Smooth muscle cell (in vitro differentiated cells): ENCODE measurements around the gene MAN1B1. TPM values are rescaled to one million over a fixed set of nuclear protein-coding genes. Genes with fewer than 3 reads are reported as not detected.
A peak's percentile ranks its signal among the peaks of the same experiment; 100 is the strongest.

Experiments used
- DNase-seq: peaks from one replicate; lab custom pipeline; 2025; ENCODE audit not compliant: unreplicated experiment; lab: John Stamatoyannopoulos, UW
- H2AFZ ChIP-seq: fragments of 200-600 bp; sonication (generic); 2 replicates; pipeline ENCODE4 v1.6.0; 2016; ENCODE audit warnings: antibody characterized with exemption, low read depth, mild to moderate bottlenecking
- H3F3A ChIP-seq: fragments of 200-600 bp; sonication (generic); 2 replicates; pipeline ENCODE4 v1.6.0; 2017; ENCODE audit warnings: antibody characterized with exemption, low read depth
- H3K27ac ChIP-seq: fragments of 200-600 bp; sonication (generic); 2 replicates; pipeline ENCODE4 v1.5.1; 2016; ENCODE audit warnings: low read depth, mild to moderate bottlenecking
- H3K27me3 ChIP-seq: fragments of 200-600 bp; sonication (generic); 2 replicates; pipeline ENCODE4 v1.6.1; 2016; ENCODE audit warnings: low read depth, mild to moderate bottlenecking
- H3K36me3 ChIP-seq: fragments of 200-600 bp; sonication (generic); 2 replicates; pipeline ENCODE4 v1.5.1; 2016; ENCODE audit warnings: low read depth
- H3K4me1 ChIP-seq: fragments of 200-600 bp; sonication (generic); 2 replicates; pipeline ENCODE4 v1.5.1; 2016; ENCODE audit warnings: low read depth
- H3K4me2 ChIP-seq: fragments of 200-600 bp; sonication (generic); 2 replicates; pipeline ENCODE4 v1.6.0; 2016; ENCODE audit warnings: mild to moderate bottlenecking
- H3K4me3 ChIP-seq: fragments of 200-600 bp; sonication (generic); 2 replicates; pipeline ENCODE4 v1.5.1; 2016; ENCODE audit warnings: mild to moderate bottlenecking
- H3K79me2 ChIP-seq: fragments of 200-600 bp; sonication (generic); 2 replicates; pipeline ENCODE4 v1.6.0; 2016; ENCODE audit warnings: low read depth, mild to moderate bottlenecking
- H3K9ac ChIP-seq: fragments of 200-600 bp; sonication (generic); 2 replicates; pipeline ENCODE4 v1.6.0; 2016; ENCODE audit warnings: low read depth
- H3K9me3 ChIP-seq: fragments of 200-600 bp; sonication (generic); replicated peaks from 2 replicates; pipeline ENCODE4 v1.5.1; 2016; ENCODE audit warnings: low read depth
- H4K20me1 ChIP-seq: fragments of 200-600 bp; sonication (generic); 2 replicates; pipeline ENCODE4 v1.6.0; 2016; ENCODE audit warnings: low read depth
- WGBS: methylation state at CpG from one replicate; pipeline ENCODE4 v1.1.7; 2016; ENCODE audit warnings: low lambda C conversion rate; 5-methylcytosine and 5-hydroxymethylcytosine counted together
- polyA plus RNA-seq: library from polyadenylated mRNA; unstranded; fragments of >200 nt; fragmentation: Nextera tagmentation; extraction: Ambion mirVana; gene quantifications from 2 replicates; pipeline ENCODE4 v1.2.1, GENCODE V29; 2016
- total RNA-seq: library from RNA; depleted of rRNA; stranded (reverse); fragments of >200 nt; gene quantifications from 2 replicates; pipeline ENCODE4 v1.2.3, GENCODE V29; 2014
- TF ChIP-seq, protein P1 (sequence below): fragments of 200-600 bp; sonication (generic); IDR thresholded peaks from 2 replicates; pipeline ENCODE4 v1.5.1; 2017; ENCODE audit warnings: borderline replicate concordance, mild to moderate bottlenecking, antibody characterized with exemption; ENCODE audit not compliant: insufficient read depth, poor library complexity, severe bottlenecking

The MAN1B1 gene
- total and polyA plus RNA-seq, 2 experiments from 2014 or later, result 62.9 to 97.1 TPM

- peaks cover 12% of the 10 kb centered on the region for H3K4me1 ChIP-seq
- no peaks in the 10 kb centered on the region for H3K36me3 ChIP-seq
- H3K4me3 ChIP-seq, result no peak overlapping the region
- H3F3A ChIP-seq, result no peaks in the 10 kb centered on the region
- H3K4me2 ChIP-seq, result no peak overlapping the region
- DNase-seq, result no peak
- H2AFZ ChIP-seq, result no peak overlapping the region
- TF ChIP-seq, protein P1, sequence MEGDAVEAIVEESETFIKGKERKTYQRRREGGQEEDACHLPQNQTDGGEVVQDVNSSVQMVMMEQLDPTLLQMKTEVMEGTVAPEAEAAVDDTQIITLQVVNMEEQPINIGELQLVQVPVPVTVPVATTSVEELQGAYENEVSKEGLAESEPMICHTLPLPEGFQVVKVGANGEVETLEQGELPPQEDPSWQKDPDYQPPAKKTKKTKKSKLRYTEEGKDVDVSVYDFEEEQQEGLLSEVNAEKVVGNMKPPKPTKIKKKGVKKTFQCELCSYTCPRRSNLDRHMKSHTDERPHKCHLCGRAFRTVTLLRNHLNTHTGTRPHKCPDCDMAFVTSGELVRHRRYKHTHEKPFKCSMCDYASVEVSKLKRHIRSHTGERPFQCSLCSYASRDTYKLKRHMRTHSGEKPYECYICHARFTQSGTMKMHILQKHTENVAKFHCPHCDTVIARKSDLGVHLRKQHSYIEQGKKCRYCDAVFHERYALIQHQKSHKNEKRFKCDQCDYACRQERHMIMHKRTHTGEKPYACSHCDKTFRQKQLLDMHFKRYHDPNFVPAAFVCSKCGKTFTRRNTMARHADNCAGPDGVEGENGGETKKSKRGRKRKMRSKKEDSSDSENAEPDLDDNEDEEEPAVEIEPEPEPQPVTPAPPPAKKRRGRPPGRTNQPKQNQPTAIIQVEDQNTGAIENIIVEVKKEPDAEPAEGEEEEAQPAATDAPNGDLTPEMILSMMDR, result no peak
- H3K9ac ChIP-seq, result no peak overlapping the region
- H3K27ac ChIP-seq, result no peak overlapping the region
- peaks cover 12% of the 10 kb centered on the region for H4K20me1 ChIP-seq
- peaks cover 34% of the 10 kb centered on the region for H3K27me3 ChIP-seq
- WGBS, result 88% methylated on average over 36 of the region's 36 CpGs
- no peaks in the 10 kb centered on the region for H3K79me2 ChIP-seq
- no peaks in the 10 kb centered on the region for H3K9me3 ChIP-seq
These were observed 43.7 kb upstream of the MAN1B1 start for GRCh38 chr9:137042751-137043727.

GRCh38 chr9:137044037-137044436 is 42.7 kb upstream of the MAN1B1 start:
- Histone ChIP-seq H3F3A (no peaks in the 10 kb centered on the region), H4K20me1 (peaks cover 12% of the 10 kb centered on the region)

DNA sequence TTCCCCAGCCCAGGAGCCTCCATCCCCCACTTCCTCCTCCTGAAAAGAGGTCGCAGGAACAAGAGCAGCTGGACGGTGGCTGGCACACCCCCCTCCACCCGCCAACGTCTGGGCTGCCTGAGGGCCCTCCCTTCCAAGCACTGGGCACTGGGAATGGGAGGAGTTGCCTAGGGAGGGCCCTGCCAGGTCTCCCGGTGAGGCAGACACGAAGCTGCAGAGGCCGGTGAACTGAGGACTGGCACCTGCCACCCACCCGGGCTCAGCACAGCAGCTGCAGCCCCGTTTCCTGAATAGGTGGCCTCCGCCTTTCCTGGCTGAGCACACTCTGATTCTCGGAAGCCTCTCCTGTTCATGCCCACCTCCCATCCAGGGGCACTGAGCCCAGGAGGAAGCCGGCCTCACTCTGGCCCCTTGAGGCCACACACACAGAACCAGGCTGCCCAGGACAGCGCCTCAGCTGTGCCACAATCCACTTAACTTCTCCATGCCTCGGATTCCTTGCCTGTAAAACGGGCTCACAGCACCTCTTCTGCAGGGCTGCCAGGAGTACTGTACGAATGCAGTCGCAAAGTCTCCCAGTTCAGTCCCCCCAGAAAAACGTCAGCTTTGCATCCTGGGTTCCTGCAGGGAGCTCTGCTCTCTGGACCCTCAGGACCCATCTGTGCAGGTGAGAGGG is 42.1 kb upstream of the MAN1B1 start:
- Histone ChIP-seq H3F3A (no peaks in the 10 kb centered on the region), H3K9ac (no peak overlapping the region), H3K36me3 (no peaks in the 10 kb centered on the region), H2AFZ (no peak overlapping the region), H3K79me2 (no peaks in the 10 kb centered on the region), H3K4me1 (peaks cover 12% of the 10 kb centered on the region), H4K20me1 (peaks cover 12% of the 10 kb centered on the region), H3K4me3 (no peak overlapping the region), H3K9me3 (no peaks in the 10 kb centered on the region), H3K27me3 (peaks cover 48% of the 10 kb centered on the region), H3K4me2 (peak overlapping the region; percentile 94), H3K27ac (no peak overlapping the region)
- 83% methylated on average over 18 of the region's 18 CpGs for WGBS
- DNase-seq, result no peak
- TF ChIP-seq, protein P1, result no peak

More at GRCh38 chr9:137044037-137044436, 42.7 kb upstream of the MAN1B1 start:
- Histone ChIP-seq H3K36me3 (no peaks in the 10 kb centered on the region), H3K9ac (no peak overlapping the region), H3K4me3 (no peak overlapping the region), H3K9me3 (no peaks in the 10 kb centered on the region), H3K4me1 (peaks cover 12% of the 10 kb centered on the region), H2AFZ (no peak overlapping the region), H3K27me3 (peaks cover 42% of the 10 kb centered on the region), H3K79me2 (no peaks in the 10 kb centered on the region), H3K27ac (no peak overlapping the region), H3K4me2 (no peak overlapping the region)
- 90% methylated on average over 12 of the region's 12 CpGs for WGBS
- TF ChIP-seq, protein P1, result no peak
- no peak for DNase-seq
